ENCODE measurements around the gene RBFOX1.

DNA sequence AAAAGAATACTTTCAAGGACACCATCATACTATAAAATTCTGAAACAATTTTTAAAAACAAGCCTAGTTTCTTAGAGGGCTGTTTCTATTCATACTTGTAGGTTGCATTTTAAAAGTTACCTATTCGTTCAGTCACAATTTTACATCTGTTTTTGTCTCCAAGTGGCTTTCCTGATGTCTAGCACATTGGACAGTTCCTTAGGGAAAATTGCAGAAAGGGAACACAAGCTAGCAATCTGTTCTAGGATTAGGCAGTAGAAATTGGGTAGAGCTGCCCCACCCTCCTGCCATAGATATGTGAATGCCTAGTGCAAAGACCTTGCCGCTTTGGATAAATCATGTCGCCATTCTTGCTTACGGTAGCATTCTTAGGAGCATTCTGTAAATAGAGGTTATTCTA lies 358.9 kb downstream of the RBFOX1 start:
- no peak for TF ChIP-seq POLR2AphosphoS5 (IDR thresholded peaks at IDR 0.05; ENCODE audit: borderline replicate concordance, low read depth, low read length)
- TF ChIP-seq EZH2 (IDR thresholded peaks at IDR 0.05) = no peak
